ENCODE data around the gene PEX11A.
"Not testable (repeated sequence)": the region's sequence is repeated elsewhere in the genome, so short reads cannot be mapped to it uniquely, and the experiment has no call there.

The PEX11A gene, protein sequence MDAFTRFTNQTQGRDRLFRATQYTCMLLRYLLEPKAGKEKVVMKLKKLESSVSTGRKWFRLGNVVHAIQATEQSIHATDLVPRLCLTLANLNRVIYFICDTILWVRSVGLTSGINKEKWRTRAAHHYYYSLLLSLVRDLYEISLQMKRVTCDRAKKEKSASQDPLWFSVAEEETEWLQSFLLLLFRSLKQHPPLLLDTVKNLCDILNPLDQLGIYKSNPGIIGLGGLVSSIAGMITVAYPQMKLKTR

DNA sequence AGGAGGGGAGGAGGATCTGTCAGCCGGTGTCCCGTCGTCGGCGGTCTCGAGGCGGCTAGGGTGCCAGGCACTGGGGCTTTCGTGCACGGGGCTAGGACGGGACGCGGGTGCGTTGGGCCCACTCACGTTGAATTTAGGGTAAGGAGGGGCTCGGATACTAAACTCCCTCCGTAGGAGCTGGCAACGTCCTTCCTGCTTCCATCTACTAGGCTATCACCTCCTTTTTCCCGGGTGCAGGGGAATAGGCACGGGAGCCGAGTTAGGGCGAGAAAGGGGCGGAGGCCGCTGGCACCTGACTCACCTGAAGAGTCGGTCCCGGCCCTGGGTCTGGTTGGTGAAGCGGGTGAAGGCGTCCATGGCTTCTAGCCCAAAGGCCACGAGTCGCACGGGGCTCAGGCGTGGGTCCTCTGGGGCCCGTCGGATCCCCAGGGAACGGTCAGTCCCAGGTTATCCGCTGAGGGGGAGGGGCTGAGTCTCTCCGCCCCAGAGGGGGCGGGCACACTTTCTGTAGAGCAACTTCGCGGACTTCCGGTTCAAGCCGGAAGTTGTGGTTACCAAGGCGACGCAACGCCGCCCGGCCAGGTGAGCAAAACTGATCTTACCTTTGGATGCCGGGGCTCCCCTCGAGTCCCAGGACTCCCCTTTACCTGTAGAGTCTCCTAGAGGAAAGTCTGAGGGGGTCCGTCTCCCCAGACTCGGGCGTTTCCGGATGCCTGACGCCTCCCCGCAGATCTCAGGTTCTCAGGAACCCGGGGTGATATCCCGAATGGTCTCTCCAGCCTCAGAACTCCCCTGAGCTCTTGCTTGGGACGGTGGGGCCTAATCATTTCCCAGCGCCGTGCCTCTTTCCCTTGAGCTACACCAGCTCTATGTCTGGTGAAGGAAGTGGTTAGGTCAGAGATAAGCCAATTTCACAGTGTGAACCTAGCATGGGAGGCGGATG is at the start of gene PEX11A, which contains the start of gene WDR93:
Gene PEX11A (minus strand): TSS at position 479 of the 943 bp plus-strand sequence. CDS start 122 bp downstream, at position 357.
Gene WDR93 (plus strand): TSS at position 536 of the 943 bp plus-strand sequence. CDS start 10,936 bp downstream, outside the sequence.
- peak; percentile 73 for DNase-seq

DNA sequence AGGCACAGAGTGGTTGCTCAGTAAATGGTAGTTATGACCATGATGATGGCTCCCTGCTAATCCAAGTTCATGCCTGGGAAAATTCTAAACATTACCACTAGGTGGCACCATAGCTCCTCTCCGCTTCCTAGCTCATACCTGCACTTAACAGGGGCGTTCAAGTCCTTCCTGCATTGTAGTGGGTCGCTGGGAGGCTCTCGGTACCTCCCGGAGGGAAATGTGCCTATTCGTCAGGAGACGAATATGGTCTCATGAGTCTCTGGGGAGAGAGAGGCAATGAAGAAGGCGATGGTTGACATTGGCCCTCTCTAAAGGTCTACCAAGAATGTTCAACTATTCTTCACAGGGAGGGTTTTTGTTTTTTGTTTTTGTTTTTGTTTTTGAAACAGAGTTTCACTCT is 49.6 kb upstream of the PEX11A start:
- DNase-seq = peak; percentile 68

DNA sequence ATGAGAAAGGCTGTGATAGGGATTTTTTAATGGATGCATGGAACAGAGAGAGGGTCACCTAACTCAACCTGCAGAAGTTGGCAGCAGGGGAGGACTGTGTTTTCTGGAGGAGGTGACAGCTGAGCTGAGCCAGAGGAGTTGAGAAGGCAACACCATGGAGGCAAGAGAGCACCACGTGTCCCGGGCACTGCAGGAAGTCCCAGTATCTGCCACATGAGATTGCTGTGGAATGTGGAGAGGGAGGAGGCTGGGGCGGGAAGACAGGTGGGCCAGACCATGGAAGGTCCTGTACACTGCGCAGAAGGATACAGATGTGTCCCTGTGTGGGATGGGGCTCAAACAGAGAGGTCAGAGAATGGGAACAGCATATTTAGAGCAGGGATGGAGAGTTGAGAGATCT is 45.2 kb upstream of the PEX11A start:
- DNase-seq = no peak

DNA sequence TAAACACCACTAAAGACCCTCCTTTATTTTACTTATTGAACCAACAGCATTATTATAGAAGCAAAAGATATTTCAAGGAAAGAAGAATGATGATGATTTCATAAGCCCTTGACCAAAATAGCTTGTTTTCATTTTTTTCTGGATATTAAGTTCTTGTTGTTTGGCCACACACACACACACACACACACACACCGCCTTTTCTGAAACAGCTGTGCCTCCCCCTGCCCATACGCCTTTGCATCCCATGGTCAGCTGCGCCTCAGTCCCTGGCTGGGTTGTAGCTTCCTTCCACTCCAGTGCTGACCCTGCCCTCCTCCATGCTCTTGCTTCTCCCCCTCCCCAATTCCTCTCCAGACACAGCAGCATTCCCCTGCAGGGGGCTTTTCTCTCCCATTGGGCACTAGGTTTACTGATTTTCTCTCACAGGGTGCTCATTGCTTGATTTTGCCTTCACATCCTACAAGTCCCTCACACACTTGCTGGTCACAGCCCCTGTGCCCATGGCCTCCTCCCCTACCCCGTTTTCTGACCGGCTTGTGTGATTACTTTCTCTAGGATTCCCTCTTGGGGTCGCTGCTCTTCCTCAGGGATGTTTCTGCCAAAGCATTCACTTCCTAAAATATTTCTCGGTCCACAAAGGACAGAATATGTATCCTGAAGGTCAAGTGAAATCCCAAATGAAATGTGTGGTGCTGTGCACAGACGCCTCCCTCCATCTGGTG is 42.1 kb upstream of the PEX11A start:
- DNase-seq = no peak

DNA sequence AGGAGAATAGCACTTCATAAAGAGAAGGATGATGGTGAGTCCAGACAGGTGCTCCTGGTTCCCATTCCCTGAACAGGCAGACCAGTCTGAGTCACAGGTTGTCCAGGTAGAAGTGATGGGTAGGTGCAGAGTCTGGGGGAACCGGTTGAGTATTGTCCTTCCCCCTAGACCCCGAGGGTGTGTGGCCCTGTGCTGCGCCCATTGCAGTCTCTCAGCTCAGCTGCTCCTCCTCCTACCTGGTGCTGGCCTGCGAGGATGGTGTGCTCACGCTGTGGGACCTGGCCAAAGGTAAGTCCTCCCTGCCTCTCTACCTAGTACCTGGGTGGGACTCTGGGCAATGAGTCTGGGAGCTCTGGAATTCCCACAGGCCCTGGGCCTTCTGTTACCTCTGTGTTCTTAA is 40.7 kb upstream of the PEX11A start:
- no peak for DNase-seq

DNA sequence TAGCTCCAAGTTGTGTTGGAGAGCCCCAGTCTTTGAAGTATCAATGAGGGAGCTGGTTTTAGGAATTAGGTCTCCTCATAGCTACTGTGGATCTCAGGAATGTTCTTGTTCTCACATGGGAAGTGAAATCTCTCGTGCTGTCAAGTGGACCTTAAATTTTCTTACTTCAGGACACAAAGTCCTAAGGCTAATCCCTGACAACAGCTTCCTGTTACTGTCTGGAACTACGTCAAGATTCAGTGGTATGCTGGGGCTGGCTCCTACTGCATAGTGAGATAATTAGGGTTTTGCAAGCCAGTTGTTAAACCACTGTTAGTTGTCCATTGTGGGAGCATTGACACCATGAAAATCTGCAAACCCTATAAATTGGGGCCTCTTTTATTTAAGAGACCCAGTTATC is 37.7 kb upstream of the PEX11A start:
- no peak for DNase-seq

DNA sequence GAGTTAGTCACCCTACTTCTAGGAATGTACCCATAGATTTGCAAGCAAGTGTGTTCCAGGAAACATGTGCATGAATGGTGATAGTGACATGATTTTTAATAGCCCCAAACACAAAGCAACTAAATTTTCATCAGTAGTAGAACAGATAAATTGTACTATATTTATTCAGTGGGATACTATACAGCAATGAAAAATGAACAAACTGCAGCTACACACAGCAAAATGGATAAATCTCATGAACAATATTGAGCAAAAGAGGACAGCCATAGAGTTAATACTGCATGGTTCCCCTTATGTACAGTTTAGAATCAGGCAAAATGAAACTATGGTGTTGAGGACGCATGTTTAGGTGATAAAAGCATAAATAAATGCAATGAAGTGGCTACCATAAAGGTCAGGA is 34.5 kb upstream of the PEX11A start:
- no peak for DNase-seq

DNA sequence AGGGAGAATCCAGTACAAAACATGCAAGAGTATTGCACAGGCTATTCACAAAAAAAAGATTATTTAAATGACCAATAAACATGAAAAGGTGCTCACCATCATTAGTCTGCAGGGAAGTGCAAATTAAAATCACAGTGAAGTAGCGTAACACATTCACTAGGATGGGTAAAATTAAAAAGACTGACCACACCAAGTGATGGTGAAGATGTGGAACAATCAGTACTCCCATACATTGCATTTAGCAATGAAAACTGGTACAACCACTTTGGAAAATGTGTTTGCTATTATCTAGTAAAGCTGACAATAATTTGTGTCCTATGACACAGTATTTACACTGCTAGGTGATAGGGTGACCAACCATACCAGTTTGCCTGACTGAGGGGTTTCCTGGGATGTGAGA is 34.1 kb upstream of the PEX11A start:
- DNase-seq = no peak

DNA sequence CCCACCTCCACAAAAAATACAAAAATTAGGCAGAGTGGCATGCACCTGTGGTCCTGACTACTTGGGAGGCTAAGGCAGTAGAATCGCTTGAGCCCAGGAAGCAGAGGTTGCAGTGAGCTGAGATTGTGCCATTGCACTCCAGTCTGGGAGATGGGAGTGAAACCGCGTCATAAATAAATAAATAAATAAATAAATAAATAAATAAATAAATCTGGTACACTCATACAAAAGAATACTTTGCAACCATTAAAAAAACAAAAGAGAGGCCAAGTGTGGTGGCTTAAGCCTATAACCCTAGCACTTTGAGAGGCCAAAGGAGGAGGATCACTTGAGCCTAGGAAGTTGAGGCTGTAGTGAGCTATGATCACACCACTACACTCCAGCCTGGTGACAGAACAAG is 32.5 kb upstream of the PEX11A start:
- DNase-seq = no peak

DNA sequence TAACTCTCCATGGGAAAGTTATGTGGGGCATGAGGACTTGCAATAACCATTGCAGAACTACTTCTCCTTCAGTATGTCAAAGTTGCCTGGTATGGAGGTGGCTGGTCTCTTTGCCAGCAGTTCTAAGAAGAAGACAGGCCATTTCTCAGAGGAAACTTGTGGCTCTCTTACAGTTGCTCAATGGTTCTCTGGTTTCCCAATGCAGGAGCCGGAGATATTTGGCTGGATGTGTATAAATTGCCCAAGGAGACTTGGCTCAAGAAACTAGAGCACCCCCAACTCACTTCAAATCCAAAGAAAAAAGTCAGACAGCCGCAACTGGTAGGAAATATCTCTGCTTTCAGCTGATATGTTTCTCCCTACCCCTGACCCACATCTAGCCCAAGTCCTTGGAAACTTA is 24.2 kb upstream of the PEX11A start:
- no peak for DNase-seq

DNA sequence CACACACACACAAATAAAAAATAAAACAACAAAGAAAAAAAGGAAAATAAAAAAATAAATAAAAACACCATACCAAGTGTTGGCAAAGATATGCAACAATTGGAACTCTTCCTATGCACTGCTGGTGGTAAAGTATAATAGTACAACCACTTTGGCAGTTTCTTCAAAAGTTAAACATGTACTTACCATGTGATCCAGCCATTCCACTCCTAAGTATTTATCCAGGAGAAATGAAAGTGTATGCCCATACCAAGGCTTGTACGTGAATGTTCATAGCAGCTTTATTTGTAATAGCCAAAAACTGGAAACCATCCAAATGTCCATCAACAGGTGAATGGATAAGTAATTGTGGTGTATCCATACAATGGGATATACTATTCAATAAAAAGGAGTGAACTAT is 17.0 kb upstream of the PEX11A start:
- no peak for DNase-seq

DNA sequence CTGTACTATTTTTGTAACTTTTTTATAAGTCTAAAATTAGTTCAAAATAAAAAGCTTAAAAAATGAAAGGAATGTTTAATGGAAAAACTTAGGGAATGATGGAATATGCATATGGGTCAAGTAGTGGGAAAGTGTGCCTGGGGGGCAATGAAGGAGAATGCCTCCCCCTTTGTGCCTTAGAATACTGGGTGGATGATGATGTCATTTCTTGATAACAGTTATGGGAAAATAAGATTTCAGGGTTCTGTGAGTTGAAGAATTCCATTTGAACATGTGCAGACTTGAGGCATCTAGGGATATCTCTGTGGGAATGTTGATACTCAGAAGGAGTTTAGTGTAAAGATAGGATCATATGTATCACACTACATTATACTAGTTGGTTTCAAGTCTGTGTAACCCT is 13.9 kb upstream of the PEX11A start:
- peak; percentile 17 for DNase-seq

DNA sequence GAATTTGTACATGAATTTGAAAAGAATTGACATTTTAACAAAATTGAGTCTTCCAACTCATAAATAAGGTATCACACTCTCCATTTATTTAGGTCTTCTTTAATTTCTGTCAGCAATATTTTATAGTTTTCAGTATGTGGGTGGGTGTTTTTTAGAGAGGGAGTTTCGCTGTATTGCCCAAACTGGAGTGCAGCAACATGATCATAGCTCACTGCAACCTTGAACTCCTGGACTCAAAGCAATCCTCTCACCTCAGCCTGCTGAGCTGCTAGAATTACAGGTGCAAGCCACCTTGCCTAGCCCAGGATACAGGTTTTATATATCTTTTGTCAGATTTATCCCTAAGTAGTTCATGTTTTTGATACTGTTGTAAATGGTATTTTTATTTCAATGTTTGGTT is 4.6 kb upstream of the PEX11A start:
- no peak for DNase-seq

DNA sequence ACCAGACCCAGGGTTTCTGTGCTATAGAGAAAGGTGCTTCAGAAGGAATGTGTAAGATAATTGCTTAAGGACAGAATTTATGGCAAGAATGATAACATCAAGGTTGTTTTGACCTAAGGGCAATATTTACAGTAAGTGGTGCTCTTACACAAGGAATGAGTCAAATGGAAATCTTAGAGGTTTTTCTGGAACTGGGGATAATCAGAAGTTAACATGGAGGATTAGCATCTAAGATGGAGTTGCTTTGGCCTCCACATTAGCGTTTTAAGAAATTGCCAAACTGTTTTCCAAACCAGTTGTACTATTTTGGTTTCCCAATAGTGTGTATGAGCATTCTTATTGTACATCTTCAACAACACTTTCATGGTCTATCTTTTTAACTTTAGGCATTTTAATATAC is 3.1 kb upstream of the PEX11A start:
- no peak for DNase-seq

DNA sequence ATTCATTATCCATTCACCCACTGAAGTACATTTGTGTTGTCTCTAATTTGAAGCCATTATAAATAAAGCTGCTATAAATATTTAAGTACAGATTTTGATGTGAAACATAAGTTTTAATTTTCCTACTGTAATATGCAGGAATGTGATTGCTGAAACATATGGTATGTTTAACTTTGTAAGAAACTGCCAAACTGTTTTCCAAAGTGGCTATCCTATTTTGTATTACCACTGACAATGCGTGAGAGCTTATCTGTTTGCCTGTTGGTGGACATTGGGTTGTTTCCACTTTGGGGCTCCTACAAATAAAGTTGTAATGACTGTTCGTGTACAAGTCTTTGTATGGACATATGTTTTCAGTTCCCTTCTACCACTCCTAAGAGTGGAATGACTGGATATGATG is 2.5 kb upstream of the PEX11A start:
- DNase-seq = no peak

DNA sequence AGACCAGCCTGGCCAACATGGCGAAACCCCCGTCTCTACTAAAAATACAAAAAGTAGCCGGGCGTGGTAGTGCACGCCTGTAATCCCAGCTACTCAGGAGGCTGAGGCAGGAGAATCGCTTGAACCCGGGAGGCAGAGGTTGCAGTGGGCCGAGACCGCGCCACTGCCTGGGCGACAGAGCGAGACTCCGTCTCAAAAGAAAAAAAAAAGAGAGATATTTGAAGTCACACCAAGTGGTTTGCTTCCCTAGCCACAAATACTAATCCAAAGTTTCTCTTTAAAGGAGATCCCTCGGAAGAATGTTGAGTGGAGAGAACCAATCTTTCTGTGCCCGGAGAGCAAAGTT is 651 bp downstream of the PEX11A start:
- DNase-seq = not testable (repeated sequence)

DNA sequence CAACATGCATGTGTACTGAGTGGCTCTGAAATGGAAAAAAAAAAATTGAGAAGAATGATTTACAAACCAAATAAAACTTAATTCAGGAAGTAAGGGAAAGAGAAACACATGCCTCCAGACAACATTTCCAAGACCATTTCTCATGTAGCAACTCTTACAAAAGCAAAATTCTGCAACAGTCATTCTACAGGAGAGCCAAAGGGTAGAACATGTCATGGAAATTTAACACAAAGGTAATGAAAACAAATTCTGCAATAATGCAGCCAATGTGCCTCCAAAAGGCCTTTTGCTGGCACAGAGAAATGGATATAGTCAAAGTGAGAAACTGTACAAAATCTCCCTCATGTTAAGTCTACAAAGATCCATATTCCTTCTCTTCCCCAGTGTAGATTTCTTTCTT is 4.0 kb downstream of the PEX11A start:
- DNase-seq = no peak

DNA sequence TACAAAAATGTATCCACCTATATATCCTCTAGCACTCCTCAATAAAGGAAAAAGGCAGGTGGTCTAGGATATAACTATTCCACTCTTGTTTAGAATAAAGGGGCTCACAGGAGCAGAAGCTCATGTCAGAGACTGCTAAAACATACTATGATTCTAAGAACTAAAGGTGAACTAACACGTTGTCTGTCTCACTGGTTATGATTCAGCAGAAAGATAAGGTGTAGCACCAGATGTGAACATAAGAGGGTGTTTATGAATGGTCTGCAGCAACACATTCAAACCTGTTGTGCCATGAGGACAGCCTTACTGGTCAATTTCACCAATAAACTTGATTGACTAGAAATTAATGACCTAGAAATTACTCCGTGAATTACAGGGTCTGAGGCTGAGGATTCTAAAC is 4.6 kb downstream of the PEX11A start:
- DNase-seq = no peak

DNA sequence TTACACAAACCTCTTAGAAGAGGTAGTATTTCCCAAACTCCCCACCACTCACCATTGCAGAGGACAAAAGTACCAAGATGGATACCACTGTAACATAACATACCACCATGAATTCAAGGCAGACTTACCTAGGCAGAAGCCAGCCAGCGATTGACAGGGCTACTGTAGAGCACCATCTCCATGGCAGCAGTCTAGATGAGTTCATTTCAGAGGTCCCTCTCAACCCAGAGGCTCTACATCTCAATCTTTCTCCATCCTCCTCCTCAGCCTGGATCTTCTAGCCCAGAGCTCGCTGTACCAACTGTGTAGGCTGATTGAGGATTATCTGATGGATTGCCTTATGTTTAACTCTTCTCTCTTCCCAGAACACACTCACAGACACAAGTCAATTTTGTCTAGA is 9.4 kb downstream of the PEX11A start:
- DNase-seq = no peak

DNA sequence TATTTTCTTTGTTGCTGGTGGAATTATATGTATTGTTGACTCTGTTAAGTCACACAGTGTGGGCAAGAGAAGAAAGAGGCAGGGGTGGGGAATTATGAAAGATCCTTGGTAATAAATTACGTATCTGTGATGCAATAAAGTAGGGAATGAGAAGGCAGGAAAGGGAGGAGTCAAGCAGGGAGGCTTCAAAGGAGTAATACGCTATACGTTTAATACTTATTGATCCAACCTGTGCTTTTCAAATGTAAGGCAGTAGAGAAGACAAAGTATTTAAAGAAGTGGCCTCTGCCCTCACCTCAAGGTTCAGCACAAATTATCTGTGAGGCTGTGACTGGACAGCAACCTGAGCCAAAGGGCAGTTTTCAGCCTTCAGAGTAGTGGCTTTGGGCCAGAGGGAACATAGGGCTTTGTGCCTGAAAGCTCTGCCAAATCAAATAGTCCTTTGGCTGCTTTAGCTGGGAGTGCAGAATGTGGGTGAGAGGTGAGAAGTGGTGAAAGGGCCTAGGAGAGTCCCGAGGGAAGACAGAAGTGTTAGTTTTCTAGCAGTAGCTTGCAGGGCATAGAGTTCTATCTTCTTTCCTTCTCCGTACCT is 10.2 kb downstream of the PEX11A start:
- peak; percentile 41 for DNase-seq

DNA sequence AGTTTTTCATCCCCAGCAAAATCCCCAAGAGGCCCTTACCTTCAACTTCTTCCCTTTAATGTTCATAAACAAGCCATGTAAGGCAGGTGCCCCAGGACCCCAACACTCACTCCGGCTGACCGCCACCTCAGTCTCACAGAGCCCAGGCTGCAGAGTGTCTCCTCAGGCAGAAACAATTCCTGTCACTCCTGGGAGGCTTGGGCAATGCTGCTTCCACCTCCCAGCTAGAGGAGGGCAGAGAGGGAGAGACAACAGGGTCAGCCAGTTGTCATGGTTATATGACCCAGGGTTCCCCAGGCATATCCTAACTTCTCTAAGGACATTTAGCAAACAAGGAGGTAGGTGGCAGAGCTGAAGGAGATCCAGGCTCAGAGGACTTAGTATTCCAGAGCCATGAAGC is 11.3 kb downstream of the PEX11A start, which contains the start of gene PLIN1:
Gene PLIN1 (minus strand): TSS at position 156 of the 400 bp plus-strand sequence. CDS start 1,878 bp downstream, outside the sequence.
- DNase-seq = no peak

DNA sequence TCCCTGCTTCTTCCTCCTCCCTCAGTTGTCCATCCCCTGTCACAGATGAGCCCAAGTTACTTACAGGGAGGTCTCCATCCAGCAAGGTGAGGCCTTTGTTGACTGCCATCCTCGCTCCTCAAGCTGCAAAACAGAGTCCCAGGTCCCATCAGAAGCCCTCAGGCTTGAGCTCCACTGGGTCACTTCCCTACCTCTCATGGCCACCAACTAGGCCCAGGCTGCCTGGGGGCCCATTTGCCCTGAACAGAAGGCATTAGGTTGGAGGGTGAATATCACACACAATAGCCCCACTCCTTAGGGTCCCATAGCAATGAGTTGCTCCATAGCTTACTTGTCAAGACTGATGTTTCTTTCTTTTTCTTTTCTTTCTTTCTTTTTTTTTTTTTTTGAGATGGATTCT is 13.2 kb downstream of the PEX11A start:
- DNase-seq = no peak

DNA sequence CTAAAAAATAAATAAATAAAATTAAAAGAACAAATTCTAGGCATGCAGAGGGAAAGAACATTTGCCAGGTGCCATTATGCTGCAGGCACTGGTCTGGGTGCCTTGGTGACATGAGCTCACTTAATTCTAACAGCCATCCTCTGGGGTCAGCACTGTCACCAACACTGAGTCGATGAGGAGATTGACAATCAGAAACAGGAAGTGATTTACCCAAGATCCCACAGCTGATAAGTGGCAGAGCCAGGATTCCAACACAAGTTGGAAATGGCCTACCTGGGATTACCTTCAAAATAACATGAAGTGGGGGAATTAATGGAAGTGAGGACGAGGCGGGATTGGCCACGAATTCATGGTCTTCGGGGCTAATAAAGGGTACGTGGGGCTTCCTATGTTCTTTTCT is 14.9 kb downstream of the PEX11A start:
- DNase-seq = no peak
